ENCODE measurements around the gene BCAS3.

GRCh38 chr17:61251939-61252865, 574.6 kb downstream of the BCAS3 start:
- TF ChIP-seq POLR2A (IDR thresholded peaks at IDR 0.05): no peak
- no peak for TF ChIP-seq CTCF (IDR thresholded peaks at IDR 0.05)

Measured in heart left ventricle (tissue), 13 donors.